ENCODE measurements around the gene NFATC3.
A peak's percentile ranks its signal among the peaks of the same experiment; 100 is the strongest.

The NFATC3 gene

DNA sequence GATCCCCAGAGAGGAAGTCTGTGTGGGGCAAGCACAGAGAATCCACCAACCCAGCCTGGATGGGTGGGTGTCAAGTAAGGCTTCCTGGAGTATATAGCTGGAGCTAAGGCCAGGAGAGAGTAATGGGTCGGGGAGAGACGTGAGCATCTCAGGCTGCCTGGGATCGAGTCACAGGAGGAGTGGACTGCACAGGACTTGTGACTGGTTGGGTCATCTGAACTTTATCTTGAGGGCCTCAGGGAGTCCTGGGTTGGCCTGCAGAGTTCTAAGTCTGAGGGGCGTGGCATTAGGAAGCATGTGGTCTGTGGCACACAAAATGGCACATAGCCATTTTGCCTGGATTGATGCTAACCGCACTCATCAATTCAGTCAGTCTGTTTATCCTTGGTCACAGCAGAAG lies 161.5 kb downstream of the NFATC3 start:
- H3K9me3 ChIP-seq (ENCODE audit: low read length): no peaks in the 10 kb centered on the region
- no peaks in the 10 kb centered on the region for H3K27me3 ChIP-seq (ENCODE audit: control insufficient read depth in 1 of 2, insufficient read depth in 2 of 2, low read length in 2 of 2)
- H3K9ac ChIP-seq (ENCODE audit: low read length): peak overlapping the region; percentile 34
- H3K27ac ChIP-seq (ENCODE audit: low read depth, low read length): no peak overlapping the region
- H3K4me1 ChIP-seq (ENCODE audit: insufficient read depth, low read length): peaks cover 27% of the 10 kb centered on the region
- H3K36me3 ChIP-seq (ENCODE audit: insufficient read depth, low read length): peaks cover 24% of the 10 kb centered on the region
- H3K4me3 ChIP-seq (ENCODE audit: low read depth in 1 of 2, low read length in 2 of 2): peak overlapping the region in 1 of 2 donors; percentile 94

DNA sequence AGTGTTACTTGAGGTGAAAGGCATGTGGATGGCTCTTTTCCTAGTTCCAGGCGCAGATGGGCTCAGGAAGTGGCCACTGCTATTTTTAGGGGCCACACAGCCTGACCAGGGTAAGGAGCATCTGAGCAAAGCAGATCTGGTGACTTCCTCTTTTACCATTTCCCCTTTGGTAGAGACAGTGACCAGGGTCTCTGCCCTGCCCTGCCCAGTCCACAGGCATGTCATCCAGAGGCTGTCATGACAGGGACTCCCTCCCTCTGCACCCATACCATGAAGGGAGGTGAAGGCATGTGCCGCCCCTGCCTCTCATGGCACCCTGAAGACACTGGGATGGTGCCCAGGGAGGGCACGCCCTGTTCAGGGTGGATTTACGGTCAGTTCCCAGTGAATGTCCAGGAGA lies 162.2 kb downstream of the NFATC3 start:
- no peak overlapping the region for H3K4me3 ChIP-seq (ENCODE audit: low read depth in 1 of 2, low read length in 2 of 2)
- no peak overlapping the region for H3K9ac ChIP-seq (ENCODE audit: low read length)
- H3K9me3 ChIP-seq (ENCODE audit: low read length): no peaks in the 10 kb centered on the region
- H3K4me1 ChIP-seq (ENCODE audit: insufficient read depth, low read length): peaks cover 34% of the 10 kb centered on the region
- H3K27ac ChIP-seq (ENCODE audit: low read depth, low read length): no peak overlapping the region
- H3K36me3 ChIP-seq (ENCODE audit: insufficient read depth, low read length): peaks cover 24% of the 10 kb centered on the region
- H3K27me3 ChIP-seq (ENCODE audit: control insufficient read depth in 1 of 2, insufficient read depth in 2 of 2, low read length in 2 of 2): no peaks in the 10 kb centered on the region

- peaks cover 39% of the 10 kb centered on the region for H3K4me1 ChIP-seq (ENCODE audit: insufficient read depth, low read length)
- H3K9me3 ChIP-seq (ENCODE audit: low read length): no peaks in the 10 kb centered on the region
Observed at GRCh38 chr16:68247932-68248331, 162.8 kb downstream of the NFATC3 start.

DNA sequence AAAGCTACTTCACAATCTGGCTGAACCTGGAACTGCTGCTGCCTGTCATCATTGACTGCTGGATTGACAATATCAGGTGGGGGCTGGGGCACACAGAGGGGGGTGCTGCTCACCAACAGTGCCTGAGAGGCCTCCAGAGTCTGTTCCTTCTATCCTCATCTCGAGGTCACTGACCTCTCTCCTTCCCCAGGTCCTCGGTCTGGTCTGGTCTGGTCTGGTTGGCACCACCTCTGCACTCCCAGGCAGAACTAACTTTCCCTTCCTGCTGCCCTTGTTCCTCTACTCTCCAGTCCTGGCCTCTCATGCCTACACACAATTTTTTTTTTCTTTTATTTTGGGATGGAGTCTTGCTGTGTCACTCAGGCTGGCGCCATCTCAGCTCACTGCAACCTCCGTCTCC lies 164.2 kb downstream of the NFATC3 start:
- H3K27me3 ChIP-seq (ENCODE audit: control insufficient read depth in 1 of 2, insufficient read depth in 2 of 2, low read length in 2 of 2): no peaks in the 10 kb centered on the region
- H3K27ac ChIP-seq (ENCODE audit: low read depth, low read length): no peak overlapping the region
- H3K9me3 ChIP-seq (ENCODE audit: low read length): no peaks in the 10 kb centered on the region
- H3K4me3 ChIP-seq (ENCODE audit: low read depth in 1 of 2, low read length in 2 of 2): no peak overlapping the region
- H3K4me1 ChIP-seq (ENCODE audit: insufficient read depth, low read length): peaks cover 36% of the 10 kb centered on the region
- H3K9ac ChIP-seq (ENCODE audit: low read length): no peak overlapping the region
- H3K36me3 ChIP-seq (ENCODE audit: insufficient read depth, low read length): peaks cover 30% of the 10 kb centered on the region

More at GRCh38 chr16:68247932-68248331, 162.8 kb downstream of the NFATC3 start:
- Histone ChIP-seq H3K4me3 (ENCODE audit: low read depth in 1 of 2, low read length in 2 of 2) (no peak overlapping the region), H3K27me3 (ENCODE audit: control insufficient read depth in 1 of 2, insufficient read depth in 2 of 2, low read length in 2 of 2) (no peaks in the 10 kb centered on the region), H3K27ac (ENCODE audit: low read depth, low read length) (no peak overlapping the region), H3K9ac (ENCODE audit: low read length) (no peak overlapping the region), H3K36me3 (ENCODE audit: insufficient read depth, low read length) (peaks cover 24% of the 10 kb centered on the region)

DNA sequence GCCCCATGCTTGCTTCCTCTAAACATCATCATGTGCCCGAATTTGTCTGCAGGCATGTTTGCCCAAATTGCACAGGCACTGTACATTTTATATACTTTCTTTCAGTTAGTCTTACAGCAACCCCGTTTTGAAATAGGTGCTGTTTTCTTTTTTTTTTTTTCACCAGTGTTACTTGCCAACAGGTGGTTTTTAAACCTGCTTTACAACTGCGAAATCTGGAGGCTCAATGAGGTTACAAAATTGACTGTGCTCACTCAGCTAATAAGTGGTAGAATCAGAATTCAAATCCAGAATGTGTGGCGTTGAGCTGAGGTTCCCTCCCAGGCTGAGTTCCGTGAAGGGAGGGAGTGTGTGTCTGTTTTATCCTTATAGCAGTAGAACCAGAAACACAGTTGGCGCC lies 165.8 kb downstream of the NFATC3 start:
- Histone ChIP-seq H3K4me3 (ENCODE audit: low read depth in 1 of 2, low read length in 2 of 2) (no peak overlapping the region), H3K27me3 (ENCODE audit: control insufficient read depth in 1 of 2, insufficient read depth in 2 of 2, low read length in 2 of 2) (no peaks in the 10 kb centered on the region), H3K9me3 (ENCODE audit: low read length) (no peaks in the 10 kb centered on the region), H3K36me3 (ENCODE audit: insufficient read depth, low read length) (peaks cover 43% of the 10 kb centered on the region), H3K27ac (ENCODE audit: low read depth, low read length) (no peak overlapping the region), H3K9ac (ENCODE audit: low read length) (no peak overlapping the region), H3K4me1 (ENCODE audit: insufficient read depth, low read length) (peaks cover 30% of the 10 kb centered on the region)

DNA sequence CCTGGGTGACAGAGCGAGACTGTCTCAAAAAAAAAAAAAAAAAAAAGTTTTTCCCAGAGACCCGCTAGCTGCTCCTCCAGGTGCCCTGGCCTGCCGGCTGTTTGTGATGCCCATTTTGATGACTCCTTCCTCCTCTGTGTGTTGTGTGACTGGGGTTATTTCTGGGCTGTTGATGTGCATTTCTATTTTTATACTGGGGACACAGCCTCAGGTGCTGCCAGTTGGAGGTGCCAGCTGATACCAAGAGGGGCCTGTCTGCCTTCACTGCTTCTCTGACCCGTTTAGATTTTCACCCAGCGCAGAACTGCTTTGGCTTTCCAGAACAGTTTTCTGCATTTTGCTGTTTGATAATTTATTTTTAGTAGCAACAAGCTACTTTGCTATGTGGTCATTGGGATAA lies 166.7 kb downstream of the NFATC3 start:
- Histone ChIP-seq H3K4me3 (ENCODE audit: low read depth in 1 of 2, low read length in 2 of 2) (no peak overlapping the region), H3K36me3 (ENCODE audit: insufficient read depth, low read length) (peaks cover 46% of the 10 kb centered on the region), H3K27ac (ENCODE audit: low read depth, low read length) (peak overlapping the region; percentile 12), H3K4me1 (ENCODE audit: insufficient read depth, low read length) (peaks cover 22% of the 10 kb centered on the region), H3K27me3 (ENCODE audit: control insufficient read depth in 1 of 2, insufficient read depth in 2 of 2, low read length in 2 of 2) (no peaks in the 10 kb centered on the region), H3K9ac (ENCODE audit: low read length) (no peak overlapping the region), H3K9me3 (ENCODE audit: low read length) (no peaks in the 10 kb centered on the region)

- H3K9ac ChIP-seq (ENCODE audit: low read length): no peak overlapping the region
- H3K36me3 ChIP-seq (ENCODE audit: insufficient read depth, low read length): peaks cover 46% of the 10 kb centered on the region
- no peak overlapping the region for H3K4me3 ChIP-seq (ENCODE audit: low read depth in 1 of 2, low read length in 2 of 2)
- peaks cover 20% of the 10 kb centered on the region for H3K4me1 ChIP-seq (ENCODE audit: insufficient read depth, low read length)
- peak overlapping the region; percentile 12 for H3K27ac ChIP-seq (ENCODE audit: low read depth, low read length)
- no peaks in the 10 kb centered on the region for H3K9me3 ChIP-seq (ENCODE audit: low read length)
- H3K27me3 ChIP-seq (ENCODE audit: control insufficient read depth in 1 of 2, insufficient read depth in 2 of 2, low read length in 2 of 2): no peaks in the 10 kb centered on the region
Observed at GRCh38 chr16:68252383-68252782, 167.2 kb downstream of the NFATC3 start.

DNA sequence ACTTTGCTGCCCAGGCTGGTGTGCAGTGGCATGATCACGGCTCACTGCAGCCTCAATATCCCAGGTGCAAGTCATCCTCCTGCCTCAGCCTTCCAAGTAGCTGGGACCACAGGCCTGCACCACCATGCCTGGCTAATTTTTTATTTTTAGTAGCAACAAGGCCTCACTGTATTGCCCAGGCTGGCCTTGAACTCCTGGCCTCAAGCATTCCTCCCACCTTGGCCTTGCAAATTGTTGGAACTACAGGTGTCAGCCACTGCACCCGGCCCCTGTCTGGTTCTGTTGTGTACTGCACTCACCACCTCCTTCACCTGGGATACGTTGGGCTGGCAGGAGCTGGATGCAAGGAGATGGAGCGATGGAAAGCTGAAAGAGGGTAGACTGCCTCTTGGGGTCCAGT lies 168.6 kb downstream of the NFATC3 start:
- no peak overlapping the region for H3K4me3 ChIP-seq (ENCODE audit: low read depth in 1 of 2, low read length in 2 of 2)

DNA sequence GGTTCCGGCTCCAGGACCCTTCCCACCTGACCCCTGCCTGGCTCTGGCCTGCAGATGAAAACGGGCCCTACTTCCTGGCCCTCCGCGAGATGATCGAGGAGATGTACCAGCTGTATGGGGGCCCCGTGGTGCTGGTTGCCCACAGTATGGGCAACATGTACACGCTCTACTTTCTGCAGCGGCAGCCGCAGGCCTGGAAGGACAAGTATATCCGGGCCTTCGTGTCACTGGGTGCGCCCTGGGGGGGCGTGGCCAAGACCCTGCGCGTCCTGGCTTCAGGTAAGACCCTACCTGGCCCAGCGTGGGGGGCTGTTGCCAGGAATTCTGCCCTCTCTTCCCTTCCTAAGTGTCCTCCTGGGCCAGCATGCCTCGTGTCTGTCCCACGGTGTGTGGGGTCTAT lies 170.5 kb downstream of the NFATC3 start:
- Histone ChIP-seq H3K4me3 (ENCODE audit: low read depth in 1 of 2, low read length in 2 of 2) (no peak overlapping the region), H3K4me1 (ENCODE audit: insufficient read depth, low read length) (peaks cover 36% of the 10 kb centered on the region), H3K27me3 (ENCODE audit: control insufficient read depth in 1 of 2, insufficient read depth in 2 of 2, low read length in 2 of 2) (no peaks in the 10 kb centered on the region), H3K36me3 (ENCODE audit: insufficient read depth, low read length) (peaks cover 49% of the 10 kb centered on the region), H3K27ac (ENCODE audit: low read depth, low read length) (no peak overlapping the region), H3K9me3 (ENCODE audit: low read length) (no peaks in the 10 kb centered on the region), H3K9ac (ENCODE audit: low read length) (no peak overlapping the region)

More for the DNA sequence above, 168.6 kb downstream of the NFATC3 start:
- H3K36me3 ChIP-seq (ENCODE audit: insufficient read depth, low read length): peaks cover 44% of the 10 kb centered on the region
- no peak overlapping the region for H3K27ac ChIP-seq (ENCODE audit: low read depth, low read length)
- H3K4me1 ChIP-seq (ENCODE audit: insufficient read depth, low read length): peaks cover 32% of the 10 kb centered on the region
- no peak overlapping the region for H3K9ac ChIP-seq (ENCODE audit: low read length)
- no peaks in the 10 kb centered on the region for H3K27me3 ChIP-seq (ENCODE audit: control insufficient read depth in 1 of 2, insufficient read depth in 2 of 2, low read length in 2 of 2)
- H3K9me3 ChIP-seq (ENCODE audit: low read length): no peaks in the 10 kb centered on the region

- Histone ChIP-seq H3K4me3 (ENCODE audit: low read depth in 1 of 2, low read length in 2 of 2) (no peak overlapping the region), H3K9me3 (ENCODE audit: low read length) (no peaks in the 10 kb centered on the region), H3K36me3 (ENCODE audit: insufficient read depth, low read length) (peaks cover 45% of the 10 kb centered on the region), H3K27me3 (ENCODE audit: control insufficient read depth in 1 of 2, insufficient read depth in 2 of 2, low read length in 2 of 2) (no peaks in the 10 kb centered on the region), H3K9ac (ENCODE audit: low read length) (peak overlapping the region; percentile 50), H3K4me1 (ENCODE audit: insufficient read depth, low read length) (peaks cover 35% of the 10 kb centered on the region), H3K27ac (ENCODE audit: low read depth, low read length) (peak overlapping the region; percentile 69)
Observed at GRCh38 chr16:68257251-68257905, 172.2 kb downstream of the NFATC3 start.

DNA sequence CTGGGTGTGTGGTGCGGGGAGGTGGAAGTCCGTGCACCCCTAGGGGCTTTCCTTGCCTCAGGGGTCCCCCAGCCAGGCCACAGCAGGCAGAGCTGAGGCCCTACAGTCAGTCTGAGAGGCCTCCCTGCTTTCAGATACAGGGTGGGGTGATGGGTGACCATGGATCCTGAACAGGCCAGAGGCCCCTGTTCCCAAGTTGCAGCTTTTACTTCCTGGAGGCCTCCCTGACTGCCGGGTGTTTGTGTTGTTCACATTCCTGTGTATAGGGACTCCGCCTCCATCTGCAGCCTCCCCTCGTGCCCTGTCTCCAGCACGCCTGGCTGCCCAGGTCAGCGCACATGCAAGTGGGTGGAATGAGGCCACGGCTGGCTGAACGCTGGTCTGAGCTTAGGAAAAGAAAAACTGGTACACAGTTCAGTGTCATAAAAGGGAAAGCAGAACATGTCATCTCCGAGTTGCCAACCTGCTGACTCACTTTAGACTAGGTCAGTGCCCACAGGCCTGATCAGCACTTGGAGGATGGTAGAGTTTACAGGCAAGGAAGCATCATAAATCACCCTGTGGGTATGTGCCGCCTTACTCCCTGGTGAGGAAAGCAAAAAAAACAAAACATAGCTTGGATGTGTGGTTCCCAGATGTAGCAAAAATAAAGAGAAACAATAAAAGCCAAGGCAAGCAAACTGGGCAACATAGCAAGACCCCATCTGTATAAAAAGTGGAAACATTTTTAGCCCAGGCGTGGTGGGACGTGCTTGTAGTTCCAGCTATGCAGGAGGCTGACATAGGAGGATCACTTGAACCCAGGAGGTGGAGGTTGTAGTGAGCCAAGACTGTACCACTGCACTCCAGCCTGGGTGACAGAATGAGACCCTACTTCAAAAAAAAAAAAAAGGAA lies 173.0 kb downstream of the NFATC3 start:
- Histone ChIP-seq H3K27ac (ENCODE audit: low read depth, low read length) (peak overlapping the region; percentile 69), H3K9ac (ENCODE audit: low read length) (peak overlapping the region; percentile 50), H3K4me3 (ENCODE audit: low read depth in 1 of 2, low read length in 2 of 2) (no peak overlapping the region), H3K36me3 (ENCODE audit: insufficient read depth, low read length) (peaks cover 45% of the 10 kb centered on the region), H3K27me3 (ENCODE audit: control insufficient read depth in 1 of 2, insufficient read depth in 2 of 2, low read length in 2 of 2) (no peaks in the 10 kb centered on the region), H3K4me1 (ENCODE audit: insufficient read depth, low read length) (peaks cover 30% of the 10 kb centered on the region), H3K9me3 (ENCODE audit: low read length) (no peaks in the 10 kb centered on the region)
